PC-9 (cell line): Measurements from ENCODE around the gene NYAP2. TPM values are rescaled to one million over a fixed set of nuclear protein-coding genes. Genes with fewer than 3 reads are reported as not detected.

Experiments
- BruUV-seq: library from RNA; stranded (reverse); fragments of 400-500 nt; replicated peaks from 2 replicates; lab custom pipeline; 2021; lab: Mats Ljungman, UMichigan
- CTCF ChIA-PET: fragments of 300-600 bp; sonication (Branson Sonifier 250); formaldehyde crosslinking; loops from one replicate; lab custom pipeline; 2022; ENCODE audit warnings: antibody characterized with exemption; lab: Charles Lee
- POLR2A ChIA-PET: fragments of 300-600 bp; sonication (Branson Sonifier 250); formaldehyde crosslinking; loops from one replicate; lab custom pipeline; 2022; ENCODE audit warnings: antibody characterized with exemption; ENCODE audit not compliant: unreplicated experiment; lab: Charles Lee
- DNase-seq, 2 experiments: peaks; one replicate each; pipeline versions ENCODE4 v3.0.0 to v3.0.0-alpha.2; 2015 to 2022; ENCODE audit warnings: mixed read lengths in 1 of 2
- H2AFZ ChIP-seq: fragments of 200-600 bp; sonication (generic); 2 replicates; pipeline ENCODE4 v1.8.1; 2017; ENCODE audit warnings: antibody characterized with exemption
- H3F3A ChIP-seq: fragments of 200-600 bp; sonication (generic); 2 replicates; pipeline ENCODE4 v1.8.1; 2017; ENCODE audit warnings: antibody characterized with exemption, mild to moderate bottlenecking, low read depth; ENCODE audit not compliant: insufficient read depth
- H3K27ac ChIP-seq: fragments of 200-600 bp; sonication (generic); 2 replicates; pipeline ENCODE4 v1.6.1; 2016; ENCODE audit warnings: mixed run types
- H3K27me3 ChIP-seq: fragments of 200-600 bp; sonication (generic); 2 replicates; pipeline ENCODE4 v1.6.1; 2016; ENCODE audit warnings: low read depth, mixed run types; ENCODE audit not compliant: insufficient read depth
- H3K36me3 ChIP-seq: fragments of 200-600 bp; sonication (generic); 2 replicates; pipeline ENCODE4 v1.6.1; 2016; ENCODE audit warnings: low read depth, mixed run types
- H3K4me1 ChIP-seq: fragments of 200-600 bp; sonication (generic); replicated peaks from 2 replicates; pipeline ENCODE4 v1.6.1; 2016; ENCODE audit warnings: mixed run types; ENCODE audit not compliant: insufficient read depth
- H3K4me2 ChIP-seq: fragments of 200-600 bp; sonication (generic); 2 replicates; pipeline ENCODE4 v1.6.1; 2017; ENCODE audit warnings: mixed run types
- H3K4me3 ChIP-seq: fragments of 200-600 bp; sonication (generic); 2 replicates; pipeline ENCODE4 v1.6.1; 2016; ENCODE audit warnings: mixed run types
- H3K79me2 ChIP-seq: fragments of 200-600 bp; sonication (generic); 2 replicates; pipeline ENCODE4 v1.6.1; 2017; ENCODE audit warnings: low read depth, mixed run types
- H3K9me2 ChIP-seq: fragments of 200-600 bp; sonication (generic); 2 replicates; pipeline ENCODE4 v1.8.1; 2017; ENCODE audit warnings: mild to moderate bottlenecking; ENCODE audit not compliant: insufficient read depth
- H3K9me3 ChIP-seq: fragments of 200-600 bp; sonication (generic); 2 replicates; pipeline ENCODE4 v1.8.1; 2016; ENCODE audit warnings: low read depth; ENCODE audit not compliant: insufficient read depth
- H4K20me1 ChIP-seq: fragments of 200-600 bp; sonication (generic); 2 replicates; pipeline ENCODE4 v1.8.1; 2017; ENCODE audit not compliant: insufficient read depth
- CTCF ChIP-seq: fragments of 200-600 bp; sonication (generic); conservative IDR thresholded peaks from 2 replicates; pipeline ENCODE4 v1.6.1; 2017; ENCODE audit warnings: mixed run types, antibody characterized with exemption, mild to moderate bottlenecking, moderate library complexity
- EZH2 ChIP-seq: fragments of 200-600 bp; sonication (generic); IDR thresholded peaks from 2 replicates; pipeline ENCODE4 v1.8.0; 2017; ENCODE audit warnings: antibody characterized with exemption, low read depth
- intact Hi-C: fragments of 100-400 bp; cut with micrococcal nuclease; formaldehyde crosslinking; loops from one replicate; pipeline ENCODE4 v1.10.0; 2022; ENCODE audit not compliant: unreplicated experiment
- total RNA-seq: library from RNA; stranded (reverse); gene quantifications from 2 replicates; pipeline ENCODE4 v1.2.3, GENCODE V29; 2021

Gene NYAP2
- total RNA-seq, 1 experiment from 2014 or later: 0.65 TPM

GRCh38 chr2:225598426-225598825 lies 198.9 kb downstream of the NYAP2 start:
- no peaks in the 10 kb centered on the region for H3K9me2 ChIP-seq
- H3K4me2 ChIP-seq: no peak overlapping the region
- ChIA-PET POLR2A (interaction anchor here (0.6 kb wide), 2 partner anchors 38 to 67 kb away, joined by 3 to 8 read pairs; no protein-coding TSS in a partner anchor), CTCF (interaction anchor here (0.5 kb wide), 1 partner anchor 1977 kb away, joined by 3 read pairs; no protein-coding TSS in a partner anchor)
- no TSS peak for BruUV-seq
- no peak for TF ChIP-seq EZH2
- no peak for TF ChIP-seq CTCF
- no peaks in the 10 kb centered on the region for H3K27me3 ChIP-seq
- no peaks in the 10 kb centered on the region for H3K9me3 ChIP-seq
- no peaks in the 10 kb centered on the region for H3K36me3 ChIP-seq
- no peaks in the 10 kb centered on the region for H4K20me1 ChIP-seq
- no peak overlapping the region for H3K4me3 ChIP-seq
- no peaks in the 10 kb centered on the region for H3K4me1 ChIP-seq
- intact Hi-C loops: no loop called here
- H3F3A ChIP-seq: no peaks in the 10 kb centered on the region
- H3K79me2 ChIP-seq: no peaks in the 10 kb centered on the region
- no peak overlapping the region for H2AFZ ChIP-seq
- no peak overlapping the region for H3K27ac ChIP-seq
- DNase-seq: no peak

- H3K27me3 ChIP-seq: no peaks in the 10 kb centered on the region
- no peaks in the 10 kb centered on the region for H3K79me2 ChIP-seq
- H4K20me1 ChIP-seq: no peaks in the 10 kb centered on the region
- BruUV-seq: no TSS peak
- no peak overlapping the region for H3K27ac ChIP-seq
- H3K36me3 ChIP-seq: no peaks in the 10 kb centered on the region
- ChIA-PET POLR2A (interaction anchor here (0.6 kb wide), 2 partner anchors 37 to 66 kb away, joined by 3 to 8 read pairs; no protein-coding TSS in a partner anchor), CTCF (interaction anchor here (0.5 kb wide), 1 partner anchor 1977 kb away, joined by 3 read pairs; no protein-coding TSS in a partner anchor)
- H3F3A ChIP-seq: no peaks in the 10 kb centered on the region
- intact Hi-C loops: no loop called here
- no peak overlapping the region for H3K4me2 ChIP-seq
- H3K9me2 ChIP-seq: no peaks in the 10 kb centered on the region
- H3K4me1 ChIP-seq: no peaks in the 10 kb centered on the region
- no peak for DNase-seq
- TF ChIP-seq EZH2 (no peak), CTCF (no peak)
- no peak overlapping the region for H2AFZ ChIP-seq
- no peaks in the 10 kb centered on the region for H3K9me3 ChIP-seq
- H3K4me3 ChIP-seq: no peak overlapping the region
These were observed 199.4 kb downstream of the NYAP2 start for GRCh38 chr2:225598897-225599296.

- DNase-seq: no peak
- CTCF ChIA-PET: no interaction called here
- H2AFZ ChIP-seq: no peak overlapping the region
- H3K4me1 ChIP-seq: no peaks in the 10 kb centered on the region
- no peaks in the 10 kb centered on the region for H4K20me1 ChIP-seq
- POLR2A ChIA-PET: interaction anchor here (0.7 kb wide), 1 partner anchor 37 kb away, joined by 4 read pairs; no protein-coding TSS in a partner anchor
- H3K79me2 ChIP-seq: no peaks in the 10 kb centered on the region
- no peaks in the 10 kb centered on the region for H3F3A ChIP-seq
- H3K4me3 ChIP-seq: no peak overlapping the region
- H3K27me3 ChIP-seq: no peaks in the 10 kb centered on the region
- H3K27ac ChIP-seq: no peak overlapping the region
- no peaks in the 10 kb centered on the region for H3K9me3 ChIP-seq
- no peaks in the 10 kb centered on the region for H3K9me2 ChIP-seq
- TF ChIP-seq CTCF (no peak), EZH2 (no peak)
- no TSS peak for BruUV-seq
- no peak overlapping the region for H3K4me2 ChIP-seq
- intact Hi-C loops: no loop called here
- no peaks in the 10 kb centered on the region for H3K36me3 ChIP-seq
These were observed 200.3 kb downstream of the NYAP2 start for GRCh38 chr2:225599856-225600255.
